ENCODE results near the gene SYT7. TPM values are rescaled to one million over a fixed set of nuclear protein-coding genes. Genes with fewer than 3 reads are reported as not detected.
A peak's percentile ranks its signal among the peaks of the same experiment; 100 is the strongest.

Gene SYT7
- total RNA-seq, 1 donor from 2014 or later: not detected

GRCh38 chr11:61477727-61478148, 103.1 kb downstream of the SYT7 start:
- POLR2A ChIA-PET: interaction anchor here (1.0 kb wide), 1 partner anchor 161 kb away, joined by 3 read pairs; no protein-coding TSS in a partner anchor
- peak; percentile 56 for ATAC-seq (ENCODE audit: low read depth)
- H3K4me1 Mint-ChIP-seq: no peaks in the 10 kb centered on the region
- TF ChIP-seq CTCF (IDR thresholded peaks at IDR 0.05): peak; percentile 50
- no peak overlapping the region for H3K4me3 Mint-ChIP-seq
- peak; percentile 61 for DNase-seq
- peaks cover 2% of the 10 kb centered on the region for H3K27me3 Mint-ChIP-seq
- intact Hi-C loops (cut with micrococcal nuclease): loop anchor here (1.0 kb wide), 2 partner anchors 40 to 161 kb away; no protein-coding TSS in a partner anchor
- peaks cover 9% of the 10 kb centered on the region for H3K36me3 Mint-ChIP-seq (ENCODE audit: low read depth)
- CTCF ChIA-PET: interaction anchor here (1.0 to 3.5 kb wide), 5 partner anchors 39 to 256 kb away, joined by 3 to 44 read pairs (median 5); no protein-coding TSS in a partner anchor
- no peak overlapping the region for H3K27ac Mint-ChIP-seq
- no peaks in the 10 kb centered on the region for H3K9me3 Mint-ChIP-seq

GRCh38 chr11:61477126-61477525, 103.8 kb downstream of the SYT7 start:
- no peak for DNase-seq

DNA sequence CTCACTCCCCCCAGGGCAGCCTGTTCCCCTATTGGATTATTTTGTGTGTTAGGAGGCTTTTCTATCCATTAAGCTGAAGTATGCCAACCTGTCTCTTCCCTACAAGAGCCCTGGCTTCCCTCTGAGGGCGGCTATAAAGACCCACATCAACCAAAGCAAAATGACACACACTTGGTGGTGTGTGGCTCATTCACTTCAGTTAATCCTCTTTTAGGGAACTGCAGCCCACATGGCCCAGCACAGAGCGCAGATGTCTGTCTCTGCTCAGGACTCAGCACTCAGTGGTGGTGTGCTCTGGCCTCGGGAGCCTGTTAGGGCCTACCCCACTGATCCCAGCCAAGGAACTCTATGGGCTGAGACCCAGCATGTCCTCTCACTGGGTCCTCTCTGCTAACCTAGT, 104.5 kb downstream of the SYT7 start:
- Mint-ChIP-seq H3K27ac (no peak overlapping the region), H3K9me3 (no peaks in the 10 kb centered on the region), H3K4me1 (no peaks in the 10 kb centered on the region), H3K27me3 (peaks cover 2% of the 10 kb centered on the region), H3K4me3 (no peak overlapping the region), H3K36me3 (ENCODE audit: low read depth) (peaks cover 11% of the 10 kb centered on the region)
- DNase-seq (no peak), ATAC-seq (ENCODE audit: low read depth) (no peak)
- intact Hi-C loops (cut with micrococcal nuclease): no loop called here
- TF ChIP-seq CTCF (IDR thresholded peaks at IDR 0.05): no peak
- ChIA-PET POLR2A (no interaction called here), CTCF (interaction anchor here (1.3 to 3.5 kb wide), 4 partner anchors 41 to 257 kb away, joined by 3 to 44 read pairs (median 16); no protein-coding TSS in a partner anchor)

More at GRCh38 chr11:61477126-61477525, 103.8 kb downstream of the SYT7 start:
- TF ChIP-seq CTCF (IDR thresholded peaks at IDR 0.05): no peak
- no peak overlapping the region for H3K27ac Mint-ChIP-seq
- H3K9me3 Mint-ChIP-seq: no peaks in the 10 kb centered on the region
- CTCF ChIA-PET: interaction anchor here (1.0 to 3.5 kb wide), 4 partner anchors 40 to 256 kb away, joined by 4 to 44 read pairs (median 14); no protein-coding TSS in a partner anchor
- H3K27me3 Mint-ChIP-seq: peaks cover 2% of the 10 kb centered on the region
- peaks cover 11% of the 10 kb centered on the region for H3K36me3 Mint-ChIP-seq (ENCODE audit: low read depth)
- intact Hi-C loops (cut with micrococcal nuclease): loop anchor here (1.0 kb wide), 2 partner anchors 40 to 161 kb away; no protein-coding TSS in a partner anchor
- no peaks in the 10 kb centered on the region for H3K4me1 Mint-ChIP-seq
- no peak for ATAC-seq (ENCODE audit: low read depth)
- H3K4me3 Mint-ChIP-seq: no peak overlapping the region
- POLR2A ChIA-PET: interaction anchor here (1.0 kb wide), 1 partner anchor 161 kb away, joined by 3 read pairs; no protein-coding TSS in a partner anchor

DNA sequence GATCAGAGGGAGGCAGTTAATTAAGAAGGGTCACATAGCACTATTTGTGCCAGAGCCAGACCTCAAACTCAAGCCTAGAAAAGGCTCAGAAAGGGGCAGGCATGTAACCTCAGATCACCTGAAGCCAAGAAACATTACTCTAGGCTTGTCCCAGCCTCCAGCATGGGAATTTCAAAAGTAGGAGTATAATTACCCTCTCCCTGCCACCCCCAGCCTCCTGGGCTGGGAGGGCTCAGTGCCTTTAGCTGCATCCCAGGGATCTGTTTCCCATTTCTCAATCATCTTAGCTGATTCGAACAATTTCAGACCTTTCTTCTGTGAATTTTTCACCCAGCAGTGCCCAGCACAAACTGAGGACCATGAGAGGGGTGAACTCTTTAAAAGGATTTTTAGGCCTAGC, 105.4 kb downstream of the SYT7 start:
- POLR2A ChIA-PET: no interaction called here
- DNase-seq (no peak), ATAC-seq (ENCODE audit: low read depth) (no peak)
- CTCF ChIA-PET: interaction anchor here (1.3 to 3.5 kb wide), 3 partner anchors 42 to 258 kb away, joined by 3 to 44 read pairs (median 7); no protein-coding TSS in a partner anchor
- Mint-ChIP-seq H3K36me3 (ENCODE audit: low read depth) (peaks cover 18% of the 10 kb centered on the region), H3K27ac (no peak overlapping the region), H3K4me3 (no peak overlapping the region), H3K9me3 (no peaks in the 10 kb centered on the region), H3K4me1 (no peaks in the 10 kb centered on the region), H3K27me3 (peaks cover 2% of the 10 kb centered on the region)
- TF ChIP-seq CTCF (IDR thresholded peaks at IDR 0.05): no peak
- intact Hi-C loops (cut with micrococcal nuclease): no loop called here

- POLR2A ChIA-PET: no interaction called here
- H3K36me3 Mint-ChIP-seq (ENCODE audit: low read depth): peaks cover 23% of the 10 kb centered on the region
- H3K9me3 Mint-ChIP-seq: no peaks in the 10 kb centered on the region
- no peak overlapping the region for H3K4me3 Mint-ChIP-seq
- no peak overlapping the region for H3K27ac Mint-ChIP-seq
- no peak for ATAC-seq (ENCODE audit: low read depth)
- H3K27me3 Mint-ChIP-seq: peaks cover 2% of the 10 kb centered on the region
- CTCF ChIA-PET: interaction anchor here (1.9 kb wide), 1 partner anchor 165 kb away, joined by 7 read pairs; no protein-coding TSS in a partner anchor
- H3K4me1 Mint-ChIP-seq: no peaks in the 10 kb centered on the region
- intact Hi-C loops (cut with micrococcal nuclease): no loop called here
- no peak for DNase-seq
- TF ChIP-seq CTCF (IDR thresholded peaks at IDR 0.05): no peak
Observed at GRCh38 chr11:61474013-61474643, 106.7 kb downstream of the SYT7 start.

All from activated B cell treated with CpG ODN at 0.5 μM for 24 hours (primary cell).